A549 (cell line): ENCODE measurements around the gene TWIST2. TPM values are rescaled to one million over a fixed set of nuclear protein-coding genes. Genes with fewer than 3 reads are reported as not detected.

Experiments
- ATAC-seq, 2 experiments: fragments of 200-7000 bp in 1 of 2; fragments of >200 bp in 1 of 2; cut with Nextera tagmentation in 1 of 2; cut with Tn5 transposase in 1 of 2; 3 replicates each; pipeline versions ENCODE4 v1.8.0 to v1.9.1; 2018 to 2020; ENCODE audit warnings: mild to moderate bottlenecking in 1 of 2, moderate library complexity in 1 of 2
- CTCF ChIA-PET: fragments of 300-600 bp; sonication (Branson Sonifier 250); formaldehyde crosslinking; extraction: SDS; loops from one replicate; lab custom pipeline; 2021; ENCODE audit warnings: antibody characterized with exemption, inconsistent platforms; lab: Yijun Ruan, JAX
- POLR2A ChIA-PET: fragments of 350-600 bp; formaldehyde crosslinking; extraction: SDS; loops from one replicate; lab custom pipeline; 2021; ENCODE audit warnings: antibody characterized with exemption, inconsistent platforms; lab: Yijun Ruan, JAX
- DNase-seq, 2 experiments: peaks; one replicate each; pipeline versions ENCODE4 v3.0.0 to v3.0.0-alpha.2; 2011 to 2016; ENCODE audit warnings: low read depth in 1 of 2, low spot score in 1 of 2
- FAIRE-seq: peaks from 2 replicates; lab custom pipeline; 2011; peaks lifted over from hg19 to GRCh38; lab: Jason Lieb, UNC
- H3K27ac ChIP-seq, 2 experiments: fragments of >200 bp; sonication (Bioruptor Twin); formaldehyde crosslinking; 3 replicates each; pipeline ENCODE4 v1.5.1; 2016 to 2017
- H3K4me1 ChIP-seq: fragments of >200 bp; sonication (Bioruptor Twin); formaldehyde crosslinking; 3 replicates; pipeline ENCODE4 v1.6.1; 2016
- H3K4me2 ChIP-seq: fragments of >200 bp; sonication (Bioruptor Twin); formaldehyde crosslinking; 3 replicates; pipeline ENCODE4 v1.6.1; 2016
- H3K4me3 ChIP-seq: fragments of >200 bp; sonication (Bioruptor Twin); formaldehyde crosslinking; 3 replicates; pipeline ENCODE4 v1.5.1; 2016
- H3K9me3 ChIP-seq: fragments of >200 bp; sonication (Bioruptor Twin); formaldehyde crosslinking; 3 replicates; pipeline ENCODE4 v1.6.1; 2016
- BCL3 ChIP-seq: fragments of >200 bp; sonication (Bioruptor Twin); formaldehyde crosslinking; IDR thresholded peaks from 3 replicates; pipeline ENCODE4 v1.6.1; 2016
- CBX2 ChIP-seq: fragments of 200-600 bp; sonication (generic); IDR thresholded peaks from 2 replicates; pipeline ENCODE4 v1.6.1; 2016; ENCODE audit warnings: low read depth, mild to moderate bottlenecking, borderline replicate concordance
- CEBPB ChIP-seq, 2 experiments: fragments of >200 bp in 1 of 2; sonication (Bioruptor Twin) in 1 of 2; formaldehyde crosslinking in 1 of 2; IDR thresholded peaks; 2 replicates each; pipeline ENCODE4 v1.6.1; 2012 to 2016
- CHD4 ChIP-seq: fragments of 200-600 bp; sonication (generic); IDR thresholded peaks from 2 replicates; pipeline ENCODE4 v1.6.1; 2016; ENCODE audit warnings: antibody characterized with exemption, mild to moderate bottlenecking, borderline replicate concordance
- E2F6 ChIP-seq: IDR thresholded peaks from 2 replicates; pipeline ENCODE4 v1.6.1; 2012; ENCODE audit warnings: low read depth, borderline replicate concordance
- EP300 ChIP-seq, 2 experiments: fragments of >200 bp; sonication (Bioruptor Twin); formaldehyde crosslinking; IDR thresholded peaks; 2 replicates in 1 of 2; 3 replicates in 1 of 2; pipeline ENCODE4 v1.6.1; 2016 to 2017
- GATA3 ChIP-seq: IDR thresholded peaks from 2 replicates; pipeline ENCODE4 v1.6.1; 2012; ENCODE audit warnings: borderline replicate concordance
- HDAC2 ChIP-seq: fragments of 200-600 bp; sonication (generic); IDR thresholded peaks from 2 replicates; pipeline ENCODE4 v1.6.1; 2016
- HOXA7 ChIP-seq: fragments of 250-450 bp; sonication (Bioruptor Pico); IDR thresholded peaks from 2 replicates; pipeline ENCODE4 v1.5.0; 2020; ENCODE audit warnings: mild to moderate bottlenecking, moderate library complexity
- HOXB13 ChIP-seq: fragments of 250-450 bp; sonication (Bioruptor Pico); IDR thresholded peaks from 2 replicates; pipeline ENCODE4 v1.5.0; 2020; ENCODE audit warnings: low read depth, mild to moderate bottlenecking, moderate library complexity
- HOXB5 ChIP-seq: fragments of 250-450 bp; sonication (Bioruptor Pico); IDR thresholded peaks from 2 replicates; pipeline ENCODE4 v1.5.0; 2020; ENCODE audit warnings: mild to moderate bottlenecking, moderate library complexity
- JUN ChIP-seq, 2 experiments: fragments of >200 bp; sonication (Bioruptor Twin); formaldehyde crosslinking; IDR thresholded peaks; 2 replicates in 1 of 2; 3 replicates in 1 of 2; pipeline ENCODE4 v1.6.1; 2016 to 2017
- JUNB ChIP-seq: fragments of >200 bp; sonication (Bioruptor Twin); formaldehyde crosslinking; IDR thresholded peaks from 2 replicates; pipeline ENCODE4 v1.6.1; 2016
- KDM5A ChIP-seq: fragments of 200-600 bp; sonication (generic); IDR thresholded peaks from 2 replicates; pipeline ENCODE4 v1.6.1; 2016; ENCODE audit warnings: antibody characterized with exemption, mild to moderate bottlenecking
- NR3C1 ChIP-seq: fragments of >200 bp; sonication (Bioruptor Twin); formaldehyde crosslinking; IDR thresholded peaks from 3 replicates; pipeline ENCODE4 v1.6.1; 2017
- RAD21 ChIP-seq, 2 experiments: fragments of >200 bp in 1 of 2; sonication (Bioruptor Twin) in 1 of 2; formaldehyde crosslinking in 1 of 2; IDR thresholded peaks in 1 of 2; conservative IDR thresholded peaks in 1 of 2; 2 replicates in 1 of 2; 3 replicates in 1 of 2; pipeline ENCODE4 v1.6.1; 2012 to 2018; ENCODE audit warnings: inconsistent platforms in 1 of 2
- RNF2 ChIP-seq: fragments of 200-600 bp; sonication (generic); IDR thresholded peaks from 2 replicates; pipeline ENCODE4 v1.6.1; 2016; ENCODE audit warnings: low read depth, mild to moderate bottlenecking, antibody characterized with exemption, moderate library complexity, borderline replicate concordance
- SREBF2 ChIP-seq: fragments of 450-650 bp; IDR thresholded peaks from 2 replicates; pipeline ENCODE4 v1.6.1; 2014; ENCODE audit warnings: mild to moderate bottlenecking, moderate library complexity
- ZNF302 ChIP-seq: fragments of 250-450 bp; sonication (Bioruptor Pico); IDR thresholded peaks from 2 replicates; pipeline ENCODE4 v1.9.0; 2021; ENCODE audit warnings: inconsistent platforms, mild to moderate bottlenecking, moderate library complexity
- WGBS: methylation state at CpG from one replicate; pipeline ENCODE4 v1.1.6; 2017; ENCODE audit errors: missing lambda C conversion rate; 5-methylcytosine and 5-hydroxymethylcytosine counted together
- polyA plus RNA-seq, 4 experiments: library from polyadenylated mRNA; depleted of rRNA in 3 of 4; stranded (reverse); fragments of >200 nt; fragmentation: RNase III in 1 of 4; extraction: RNeasy Plus Mini Kit Qiagen cat#74134 plus additional on column Dnase treatment in 1 of 4; gene quantifications; 2 replicates in 3 of 4; 3 replicates in 1 of 4; pipeline ENCODE4 v1.2.3, GENCODE V29; 2011 to 2017
- TF ChIP-seq, protein P1 (sequence below): fragments of 250-450 bp; sonication (Bioruptor Pico); IDR thresholded peaks from 2 replicates; pipeline ENCODE4 v1.5.0; 2021; ENCODE audit warnings: mild to moderate bottlenecking, moderate library complexity, borderline replicate concordance
- TF ChIP-seq, protein P2 (sequence below): fragments of >200 bp; sonication (Bioruptor Twin); formaldehyde crosslinking; IDR thresholded peaks from 2 replicates; pipeline ENCODE4 v1.6.1; 2016
- TF ChIP-seq, protein P3 (sequence below): IDR thresholded peaks from 2 replicates; pipeline ENCODE4 v1.6.1; 2012

Gene TWIST2
- polyA plus RNA-seq, 2 of the 4 experiments (the other 2 are of a cell fraction), result 7.1 to 8.2 TPM

- 70% methylated on average over 10 of the region's 10 CpGs for WGBS
- ChIA-PET CTCF (interaction anchor here (0.6 kb wide), 1 partner anchor 32 kb away, joined by 3 read pairs; no protein-coding TSS in a partner anchor), POLR2A (no interaction called here)
- FAIRE-seq (no peak), DNase-seq (no peak), ATAC-seq (no peak)
- TF ChIP-seq, protein P1, sequence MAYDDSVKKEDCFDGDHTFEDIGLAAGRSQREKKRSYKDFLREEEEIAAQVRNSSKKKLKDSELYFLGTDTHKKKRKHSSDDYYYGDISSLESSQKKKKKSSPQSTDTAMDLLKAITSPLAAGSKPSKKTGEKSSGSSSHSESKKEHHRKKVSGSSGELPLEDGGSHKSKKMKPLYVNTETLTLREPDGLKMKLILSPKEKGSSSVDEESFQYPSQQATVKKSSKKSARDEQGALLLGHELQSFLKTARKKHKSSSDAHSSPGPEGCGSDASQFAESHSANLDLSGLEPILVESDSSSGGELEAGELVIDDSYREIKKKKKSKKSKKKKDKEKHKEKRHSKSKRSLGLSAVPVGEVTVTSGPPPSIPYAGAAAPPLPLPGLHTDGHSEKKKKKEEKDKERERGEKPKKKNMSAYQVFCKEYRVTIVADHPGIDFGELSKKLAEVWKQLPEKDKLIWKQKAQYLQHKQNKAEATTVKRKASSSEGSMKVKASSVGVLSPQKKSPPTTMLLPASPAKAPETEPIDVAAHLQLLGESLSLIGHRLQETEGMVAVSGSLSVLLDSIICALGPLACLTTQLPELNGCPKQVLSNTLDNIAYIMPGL (CRISPR knock-in tag), result no peak
- TF ChIP-seq KDM5A (no peak), CBX2 (no peak), HDAC2 (no peak), SREBF2 (no peak), RNF2 (no peak), NR3C1 (no peak), HOXB5 (CRISPR knock-in tag) (no peak)
- Histone ChIP-seq H3K4me3 (no peak overlapping the region), H3K9me3 (no peaks in the 10 kb centered on the region), H3K27ac (peak overlapping the region; percentile 100), H3K4me2 (peak overlapping the region; percentile 68), H3K4me1 (peaks cover 67% of the 10 kb centered on the region)
Measured at GRCh38 chr2:238868067-238868524, 20.2 kb downstream of the TWIST2 start.

- Histone ChIP-seq H3K9me3 (no peaks in the 10 kb centered on the region), H3K4me3 (no peak overlapping the region), H3K4me2 (peak overlapping the region; percentile 68), H3K4me1 (peaks cover 60% of the 10 kb centered on the region), H3K27ac (peak overlapping the region; percentile 100)
- DNase-seq, result peak; percentile 51 to 90
- ChIA-PET POLR2A (no interaction called here), CTCF (interaction anchor here (0.6 to 0.8 kb wide), 2 partner anchors 11 to 32 kb away, joined by 3 read pairs; no protein-coding TSS in a partner anchor)
- 37% methylated on average over 19 of the region's 25 CpGs for WGBS
- peak; percentile 43 to 50 for ATAC-seq
- TF ChIP-seq, protein P2, sequence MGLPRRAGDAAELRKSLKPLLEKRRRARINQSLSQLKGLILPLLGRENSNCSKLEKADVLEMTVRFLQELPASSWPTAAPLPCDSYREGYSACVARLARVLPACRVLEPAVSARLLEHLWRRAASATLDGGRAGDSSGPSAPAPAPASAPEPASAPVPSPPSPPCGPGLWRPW, result no peak
- TF ChIP-seq ZNF302 (CRISPR knock-in tag) (no peak), GATA3 (peak; percentile 85), JUNB (peak; percentile 51), HOXB13 (CRISPR knock-in tag) (0 out of 2 replicates have a peak, but pooled peaks have one; percentile 20), HOXB5 (CRISPR knock-in tag) (no peak), BCL3 (0 out of 3 replicates have a peak, but pooled peaks have one; percentile 47), JUN (IDR thresholded peaks at IDR 0.05) (peak in 1 of 2 experiments; percentile 72; a peak in 2 of 5 replicates), E2F6 (0 out of 2 replicates have a peak, but pooled peaks have one; percentile 26), EP300 (IDR thresholded peaks at IDR 0.05) (peak in 1 of 2 experiments; percentile 39; a peak in 1 of 5 replicates), HOXA7 (no peak), CHD4 (no peak), RAD21 (conservative IDR thresholded peaks at IDR 0.05 in 1 of 2, IDR thresholded peaks at IDR 0.05 in 1 of 2) (peak in 1 of 2 experiments; percentile 22; a peak in 1 of 5 replicates), CEBPB (IDR thresholded peaks at IDR 0.05) (peak; percentile 85 to 94)
- TF ChIP-seq, protein P3, sequence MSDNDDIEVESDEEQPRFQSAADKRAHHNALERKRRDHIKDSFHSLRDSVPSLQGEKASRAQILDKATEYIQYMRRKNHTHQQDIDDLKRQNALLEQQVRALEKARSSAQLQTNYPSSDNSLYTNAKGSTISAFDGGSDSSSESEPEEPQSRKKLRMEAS, result peak; percentile 88
- FAIRE-seq, result no peak
Measured at GRCh38 chr2:238868616-238869292, 20.9 kb downstream of the TWIST2 start.
